8988T (cell line): ENCODE measurements around the gene CDKL1.
"Not testable (repeated sequence)": the region's sequence is repeated elsewhere in the genome, so short reads cannot be mapped to it uniquely, and the experiment has no call there.

Experiments
- DNase-seq: peaks from one replicate; pipeline ENCODE4 v3.0.0; 2011

CDKL1 gene

GRCh38 chr14:50356283-50356682 lies 40.4 kb downstream of the CDKL1 start:
- not testable (repeated sequence) for DNase-seq

GRCh38 chr14:50355692-50356091 lies 41.0 kb downstream of the CDKL1 start:
- DNase-seq, result no peak

- DNase-seq, result no peak
These were observed 42.2 kb downstream of the CDKL1 start for GRCh38 chr14:50354527-50354926.

- no peak for DNase-seq
These were observed 43.6 kb downstream of the CDKL1 start for GRCh38 chr14:50353126-50353525.

GRCh38 chr14:50352584-50352983 lies 44.1 kb downstream of the CDKL1 start:
- DNase-seq, result no peak

- no peak for DNase-seq
These were observed 45.7 kb downstream of the CDKL1 start for GRCh38 chr14:50350975-50351374.

GRCh38 chr14:50348933-50349332 lies 47.7 kb downstream of the CDKL1 start:
- DNase-seq, result no peak

GRCh38 chr14:50347521-50347920 lies 49.2 kb downstream of the CDKL1 start:
- no peak for DNase-seq

- DNase-seq, result no peak
These were observed 50.7 kb downstream of the CDKL1 start for GRCh38 chr14:50345846-50346422.

- no peak for DNase-seq
These were observed 51.7 kb downstream of the CDKL1 start for GRCh38 chr14:50344876-50345563.

GRCh38 chr14:50344116-50344775 lies 52.4 kb downstream of the CDKL1 start:
- no peak for DNase-seq

GRCh38 chr14:50343434-50343833 lies 53.2 kb downstream of the CDKL1 start:
- no peak for DNase-seq

- peak; percentile 24 for DNase-seq
These were observed 54.2 kb downstream of the CDKL1 start for GRCh38 chr14:50342221-50343078.

- DNase-seq, result peak; percentile 24
These were observed 55.7 kb downstream of the CDKL1 start for GRCh38 chr14:50340963-50341362.

GRCh38 chr14:50340045-50340444 lies 56.6 kb downstream of the CDKL1 start:
- no peak for DNase-seq

- no peak for DNase-seq
These were observed 57.4 kb downstream of the CDKL1 start for GRCh38 chr14:50339178-50339804.

- no peak for DNase-seq
These were observed 58.1 kb downstream of the CDKL1 start for GRCh38 chr14:50338587-50338986.

GRCh38 chr14:50335989-50336824 lies 60.5 kb downstream of the CDKL1 start:
- no peak for DNase-seq

- no peak for DNase-seq
These were observed 61.3 kb downstream of the CDKL1 start for GRCh38 chr14:50335389-50335788.

GRCh38 chr14:50334211-50334610 lies 62.5 kb downstream of the CDKL1 start:
- no peak for DNase-seq

GRCh38 chr14:50333014-50333509 lies 63.6 kb downstream of the CDKL1 start:
- no peak for DNase-seq

- no peak for DNase-seq
These were observed 65.1 kb downstream of the CDKL1 start for GRCh38 chr14:50331596-50331995.
